AG04450 (cell line): ENCODE results near the gene PRPF39. TPM values are rescaled to one million over a fixed set of nuclear protein-coding genes. Genes with fewer than 3 reads are reported as not detected.

Experiments used
- CTCF ChIA-PET: fragments of 300-600, 350-600 bp; formaldehyde crosslinking; extraction: SDS; loops from one replicate; lab custom pipeline; 2022; ENCODE audit warnings: antibody characterized with exemption, inconsistent platforms; lab: Charles Lee
- POLR2A ChIA-PET: fragments of 350-600 bp; formaldehyde crosslinking; extraction: SDS; loops from one replicate; lab custom pipeline; 2021; ENCODE audit warnings: antibody characterized with exemption, inconsistent platforms; lab: Yijun Ruan, JAX
- DNase-seq: peaks from one replicate; pipeline ENCODE4 v3.0.0-alpha.2; 2011; ENCODE audit warnings: low read depth, low spot score
- H3K27ac ChIP-seq: one replicate; pipeline ENCODE4 v1.5.1; 2012; ENCODE audit warnings: low read depth, low read length, control low read depth
- H3K27me3 ChIP-seq: one replicate; pipeline ENCODE4 v1.6.0; 2012; ENCODE audit warnings: low read length; ENCODE audit not compliant: control insufficient read depth, insufficient read depth
- H3K4me3 ChIP-seq: 2 replicates; pipeline ENCODE4 v1.5.1; 2011; ENCODE audit warnings: mild to moderate bottlenecking, low read depth, low read length, control low read depth
- H3K9me3 ChIP-seq: 2 replicates; pipeline ENCODE4 v1.5.1; 2012; ENCODE audit warnings: low read length; ENCODE audit not compliant: control insufficient read depth, insufficient read depth
- CTCF ChIP-seq: IDR thresholded peaks from 2 replicates; pipeline ENCODE4 v1.5.1; 2011; ENCODE audit warnings: low read depth, low read length, control low read depth, inconsistent platforms
- polyA plus RNA-seq: library from polyadenylated mRNA; depleted of rRNA; stranded (reverse); fragments of >200 nt; gene quantifications from 2 replicates; pipeline ENCODE4 v1.2.3, GENCODE V29; 2011

Gene PRPF39
- polyA plus RNA-seq, 1 experiment: 48.6 TPM

GRCh38 chr14:45039390-45039789 lies 44.5 kb upstream of the PRPF39 start:
- POLR2A ChIA-PET: no interaction called here

GRCh38 chr14:45041641-45042040 lies 42.3 kb upstream of the PRPF39 start:
- Histone ChIP-seq H3K27ac (no peak overlapping the region), H3K4me3 (no peak overlapping the region), H3K27me3 (no peaks in the 10 kb centered on the region), H3K9me3 (peaks cover 4% of the 10 kb centered on the region; the same call in 1 of the 2 replicates)
- no peak for TF ChIP-seq CTCF
- ChIA-PET CTCF (no interaction called here), POLR2A (no interaction called here)
- DNase-seq: no peak

More at GRCh38 chr14:45039390-45039789, 44.5 kb upstream of the PRPF39 start:
- H3K9me3 ChIP-seq: peaks cover 4% of the 10 kb centered on the region; the same call in 1 of the 2 replicates
- no peak overlapping the region for H3K27ac ChIP-seq
- no peak for TF ChIP-seq CTCF
- CTCF ChIA-PET: no interaction called here
- DNase-seq: no peak
- H3K27me3 ChIP-seq: no peaks in the 10 kb centered on the region
- no peak overlapping the region for H3K4me3 ChIP-seq

GRCh38 chr14:45044638-45045037 lies 39.3 kb upstream of the PRPF39 start:
- TF ChIP-seq CTCF: no peak
- ChIA-PET POLR2A (no interaction called here), CTCF (interaction anchor here (1.1 kb wide), 1 partner anchor 224 kb away, joined by 3 read pairs; no protein-coding TSS in a partner anchor)
- no peaks in the 10 kb centered on the region for H3K27me3 ChIP-seq
- H3K9me3 ChIP-seq: no peaks in the 10 kb centered on the region
- H3K4me3 ChIP-seq: no peak overlapping the region
- no peak overlapping the region for H3K27ac ChIP-seq
- DNase-seq: no peak

GRCh38 chr14:45048385-45048784 lies 35.5 kb upstream of the PRPF39 start:
- POLR2A ChIA-PET: no interaction called here
- H3K27me3 ChIP-seq: no peaks in the 10 kb centered on the region
- DNase-seq: no peak
- no peak overlapping the region for H3K27ac ChIP-seq
- H3K9me3 ChIP-seq: no peaks in the 10 kb centered on the region
- no peak overlapping the region for H3K4me3 ChIP-seq
- CTCF ChIA-PET: no interaction called here
- TF ChIP-seq CTCF: no peak

GRCh38 chr14:45051180-45051579 lies 32.7 kb upstream of the PRPF39 start:
- no peaks in the 10 kb centered on the region for H3K9me3 ChIP-seq
- CTCF ChIA-PET: no interaction called here
- H3K27ac ChIP-seq: no peak overlapping the region
- H3K4me3 ChIP-seq: no peak overlapping the region
- POLR2A ChIA-PET: no interaction called here
- H3K27me3 ChIP-seq: no peaks in the 10 kb centered on the region
- no peak for TF ChIP-seq CTCF
- DNase-seq: no peak
